NCI-H1694 treated with DMSO at 0.1 percent for 48 hours (cell line): ENCODE data around the gene MADCAM1.
"Not testable (repeated sequence)": the region's sequence is repeated elsewhere in the genome, so short reads cannot be mapped to it uniquely, and the experiment has no call there.

Source experiments
- DNase-seq: peaks from one replicate; lab custom pipeline; 2025; lab: John Stamatoyannopoulos, UW

MADCAM1 gene

GRCh38 chr19:496112-496665 is at the start of gene MADCAM1:
Gene MADCAM1, plus strand, starts transcription at chr19:496486. Its CDS starts 14 bp downstream, at chr19:496500.
- no peak for DNase-seq

GRCh38 chr19:447064-447426 is 49.2 kb upstream of the MADCAM1 start:
- no peak for DNase-seq

- DNase-seq: no peak
Measured at GRCh38 chr19:447816-448560, 48.3 kb upstream of the MADCAM1 start.

GRCh38 chr19:449916-450315 is 46.4 kb upstream of the MADCAM1 start:
- DNase-seq: no peak

GRCh38 chr19:450912-451481 is 45.3 kb upstream of the MADCAM1 start:
- not testable (repeated sequence) for DNase-seq

GRCh38 chr19:452829-453228 is 43.5 kb upstream of the MADCAM1 start:
- DNase-seq: no peak

- DNase-seq: no peak
Measured at GRCh38 chr19:453606-454005, 42.7 kb upstream of the MADCAM1 start.

- DNase-seq: no peak
Measured at GRCh38 chr19:455031-455705, 41.1 kb upstream of the MADCAM1 start.

GRCh38 chr19:455851-456546 is 40.3 kb upstream of the MADCAM1 start:
- DNase-seq: no peak

GRCh38 chr19:456547-457110 is 39.7 kb upstream of the MADCAM1 start:
- no peak for DNase-seq

- no peak for DNase-seq
Measured at GRCh38 chr19:457636-458035, 38.6 kb upstream of the MADCAM1 start.

GRCh38 chr19:458091-459042 is 37.9 kb upstream of the MADCAM1 start:
- DNase-seq: no peak

GRCh38 chr19:459724-460511 is 36.4 kb upstream of the MADCAM1 start:
- no peak for DNase-seq

GRCh38 chr19:460877-461720 is 35.2 kb upstream of the MADCAM1 start, which contains the start of gene SHC2:
Gene SHC2, minus strand, starts transcription at chr19:461033. Its CDS starts 37 bp downstream, at chr19:460996.
- no peak for DNase-seq

GRCh38 chr19:461721-462551 is 34.4 kb upstream of the MADCAM1 start:
- no peak for DNase-seq

GRCh38 chr19:463483-464207 is 32.6 kb upstream of the MADCAM1 start:
- DNase-seq: no peak

- DNase-seq: no peak
Measured at GRCh38 chr19:464208-464545, 32.1 kb upstream of the MADCAM1 start.
